Neural cell (in vitro differentiated cells): ENCODE results near the gene EPC1. TPM values are rescaled to one million over a fixed set of nuclear protein-coding genes. Genes with fewer than 3 reads are reported as not detected.

Experiments
- H2AFZ ChIP-seq: fragments of 200-600, 300-800 bp; sonication (generic), shearing (Covaris generic); 2 replicates; pipeline ENCODE4 v1.6.0; 2014; ENCODE audit warnings: low read depth, mild to moderate bottlenecking, antibody characterized with exemption, low read length, moderate library complexity
- H3F3A ChIP-seq: fragments of 200-600 bp; shearing (Covaris generic); 2 replicates; pipeline ENCODE4 v1.6.1; 2016; ENCODE audit warnings: mild to moderate bottlenecking, moderate library complexity, mixed read lengths, antibody characterized with exemption, low read length; ENCODE audit not compliant: insufficient read depth, poor library complexity, severe bottlenecking
- H3K27ac ChIP-seq: fragments of 200-600, 300-800 bp; sonication (generic), shearing (Covaris generic); 2 replicates; pipeline ENCODE4 v1.5.1; 2014; ENCODE audit warnings: mild to moderate bottlenecking, low read length, moderate library complexity
- H3K27me3 ChIP-seq: fragments of 300-800, 200-600 bp; sonication (generic), shearing (Covaris generic); 2 replicates; pipeline ENCODE4 v1.6.0; 2014; ENCODE audit warnings: mild to moderate bottlenecking, low read depth, low read length, moderate library complexity; ENCODE audit not compliant: insufficient read depth
- H3K36me3 ChIP-seq: fragments of 300-800, 200-600 bp; sonication (generic), shearing (Covaris generic); 2 replicates; pipeline ENCODE4 v1.5.1; 2014; ENCODE audit warnings: mild to moderate bottlenecking, antibody characterized with exemption, low read length, moderate library complexity; ENCODE audit not compliant: insufficient read depth
- H3K4me2 ChIP-seq: fragments of 300-800, 200-600 bp; sonication (generic), shearing (Covaris generic); 2 replicates; pipeline ENCODE4 v1.6.0; 2014; ENCODE audit warnings: mild to moderate bottlenecking, low read length
- H3K4me3 ChIP-seq: fragments of 300-800, 200-600 bp; sonication (generic), shearing (Covaris generic); 2 replicates; pipeline ENCODE4 v1.5.1; 2014; ENCODE audit warnings: mild to moderate bottlenecking, low read length, moderate library complexity
- H3K79me2 ChIP-seq: fragments of 200-600 bp; shearing (Covaris generic); replicated peaks from 2 replicates; pipeline ENCODE4 v1.6.0; 2014; ENCODE audit warnings: mild to moderate bottlenecking, low read length, moderate library complexity; ENCODE audit not compliant: insufficient read depth
- H3K9ac ChIP-seq: fragments of 300-800, 200-600 bp; sonication (generic), shearing (Covaris generic); 2 replicates; pipeline ENCODE4 v1.6.1; 2016; ENCODE audit warnings: mild to moderate bottlenecking, low read length, mixed read lengths
- H3K9me2 ChIP-seq: fragments of 200-600 bp; shearing (Covaris generic); 2 replicates; pipeline ENCODE4 v1.6.1; 2016; ENCODE audit warnings: mild to moderate bottlenecking, low read length, mixed read lengths; ENCODE audit not compliant: insufficient read depth
- H3K9me3 ChIP-seq: fragments of 200-600, 300-800 bp; sonication (generic), shearing (Covaris generic); 2 replicates; pipeline ENCODE4 v1.6.1; 2016; ENCODE audit warnings: mild to moderate bottlenecking, mixed run types, low read length, moderate library complexity, mixed read lengths
- H4K20me1 ChIP-seq: fragments of 200-600 bp; shearing (Covaris generic); 2 replicates; pipeline ENCODE4 v1.6.1; 2016; ENCODE audit warnings: mild to moderate bottlenecking, mixed run types; ENCODE audit not compliant: insufficient read depth
- EP300 ChIP-seq: fragments of 450-650 bp; conservative IDR thresholded peaks from 2 replicates; pipeline ENCODE4 v1.6.1; 2014; ENCODE audit warnings: antibody characterized with exemption, mild to moderate bottlenecking, moderate library complexity; ENCODE audit not compliant: poor library complexity, severe bottlenecking
- EZH2 ChIP-seq: fragments of 200-600, 300-800 bp; shearing (Covaris generic), sonication (generic); IDR thresholded peaks from 2 replicates; pipeline ENCODE4 v1.6.1; 2014; ENCODE audit warnings: antibody characterized with exemption, low read length, borderline replicate concordance, mild to moderate bottlenecking; ENCODE audit not compliant: insufficient read depth, poor library complexity, severe bottlenecking
- MXI1 ChIP-seq: fragments of 450-650 bp; conservative IDR thresholded peaks from 2 replicates; pipeline ENCODE4 v1.6.1; 2014; ENCODE audit warnings: antibody characterized with exemption, mild to moderate bottlenecking; ENCODE audit not compliant: poor library complexity, severe bottlenecking
- POLR2AphosphoS5 ChIP-seq: IDR thresholded peaks from 2 replicates; pipeline ENCODE4 v1.6.1; 2012
- RAD21 ChIP-seq: fragments of 450-650 bp; conservative IDR thresholded peaks from 2 replicates; pipeline ENCODE4 v1.6.1; 2014; ENCODE audit warnings: antibody characterized with exemption, mild to moderate bottlenecking, moderate library complexity
- SMC3 ChIP-seq: fragments of 450-650 bp; conservative IDR thresholded peaks from 2 replicates; pipeline ENCODE4 v1.6.1; 2014; ENCODE audit warnings: antibody characterized with exemption, mild to moderate bottlenecking, moderate library complexity; ENCODE audit not compliant: poor library complexity
- TAF1 ChIP-seq: IDR thresholded peaks from 2 replicates; pipeline ENCODE4 v1.6.1; 2012; ENCODE audit warnings: low read depth
- polyA plus RNA-seq: library from polyadenylated mRNA; depleted of rRNA; stranded (reverse); fragments of >200 nt; gene quantifications from 2 replicates; pipeline ENCODE4 v1.2.3, GENCODE V29; 2014
- TF ChIP-seq, protein P1 (sequence below): IDR thresholded peaks from 2 replicates; pipeline ENCODE4 v1.6.1; 2012; ENCODE audit warnings: borderline replicate concordance
- TF ChIP-seq, protein P2 (sequence below): fragments of 450-650 bp; IDR thresholded peaks from 2 replicates; pipeline ENCODE4 v1.5.1; 2014; ENCODE audit warnings: antibody characterized with exemption, mild to moderate bottlenecking, moderate library complexity; ENCODE audit not compliant: poor library complexity, severe bottlenecking

The EPC1 gene
- polyA plus RNA-seq, 1 donor from 2014 or later, result 137 TPM

DNA sequence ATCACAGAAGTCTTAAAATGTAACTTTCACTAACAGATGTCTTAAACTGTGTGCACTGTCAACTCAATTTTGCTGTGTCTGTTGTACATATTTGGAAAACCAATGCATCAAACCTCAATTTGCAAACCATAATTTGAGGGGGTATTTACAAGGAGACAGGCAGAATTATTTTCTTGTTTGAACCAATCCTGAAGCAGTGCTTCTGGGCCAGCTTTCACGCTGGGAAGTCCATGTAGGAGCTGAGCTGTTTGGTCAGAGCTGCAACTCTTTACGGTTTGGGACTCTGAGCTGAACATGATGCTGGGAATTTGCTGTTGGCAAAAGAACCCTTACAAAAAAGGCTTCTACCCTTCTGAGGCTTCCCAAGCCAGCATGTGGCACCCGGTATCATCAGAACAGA, 43.2 kb upstream of the EPC1 start:
- TF ChIP-seq MXI1, result no peak
- TF ChIP-seq, protein P1, sequence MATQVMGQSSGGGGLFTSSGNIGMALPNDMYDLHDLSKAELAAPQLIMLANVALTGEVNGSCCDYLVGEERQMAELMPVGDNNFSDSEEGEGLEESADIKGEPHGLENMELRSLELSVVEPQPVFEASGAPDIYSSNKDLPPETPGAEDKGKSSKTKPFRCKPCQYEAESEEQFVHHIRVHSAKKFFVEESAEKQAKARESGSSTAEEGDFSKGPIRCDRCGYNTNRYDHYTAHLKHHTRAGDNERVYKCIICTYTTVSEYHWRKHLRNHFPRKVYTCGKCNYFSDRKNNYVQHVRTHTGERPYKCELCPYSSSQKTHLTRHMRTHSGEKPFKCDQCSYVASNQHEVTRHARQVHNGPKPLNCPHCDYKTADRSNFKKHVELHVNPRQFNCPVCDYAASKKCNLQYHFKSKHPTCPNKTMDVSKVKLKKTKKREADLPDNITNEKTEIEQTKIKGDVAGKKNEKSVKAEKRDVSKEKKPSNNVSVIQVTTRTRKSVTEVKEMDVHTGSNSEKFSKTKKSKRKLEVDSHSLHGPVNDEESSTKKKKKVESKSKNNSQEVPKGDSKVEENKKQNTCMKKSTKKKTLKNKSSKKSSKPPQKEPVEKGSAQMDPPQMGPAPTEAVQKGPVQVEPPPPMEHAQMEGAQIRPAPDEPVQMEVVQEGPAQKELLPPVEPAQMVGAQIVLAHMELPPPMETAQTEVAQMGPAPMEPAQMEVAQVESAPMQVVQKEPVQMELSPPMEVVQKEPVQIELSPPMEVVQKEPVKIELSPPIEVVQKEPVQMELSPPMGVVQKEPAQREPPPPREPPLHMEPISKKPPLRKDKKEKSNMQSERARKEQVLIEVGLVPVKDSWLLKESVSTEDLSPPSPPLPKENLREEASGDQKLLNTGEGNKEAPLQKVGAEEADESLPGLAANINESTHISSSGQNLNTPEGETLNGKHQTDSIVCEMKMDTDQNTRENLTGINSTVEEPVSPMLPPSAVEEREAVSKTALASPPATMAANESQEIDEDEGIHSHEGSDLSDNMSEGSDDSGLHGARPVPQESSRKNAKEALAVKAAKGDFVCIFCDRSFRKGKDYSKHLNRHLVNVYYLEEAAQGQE, result no peak
- TF ChIP-seq EZH2, result no peak
- no peak for TF ChIP-seq TAF1
- TF ChIP-seq RAD21, result no peak
- TF ChIP-seq EP300, result no peak
- TF ChIP-seq SMC3, result no peak
- TF ChIP-seq POLR2AphosphoS5, result no peak
- TF ChIP-seq, protein P2, sequence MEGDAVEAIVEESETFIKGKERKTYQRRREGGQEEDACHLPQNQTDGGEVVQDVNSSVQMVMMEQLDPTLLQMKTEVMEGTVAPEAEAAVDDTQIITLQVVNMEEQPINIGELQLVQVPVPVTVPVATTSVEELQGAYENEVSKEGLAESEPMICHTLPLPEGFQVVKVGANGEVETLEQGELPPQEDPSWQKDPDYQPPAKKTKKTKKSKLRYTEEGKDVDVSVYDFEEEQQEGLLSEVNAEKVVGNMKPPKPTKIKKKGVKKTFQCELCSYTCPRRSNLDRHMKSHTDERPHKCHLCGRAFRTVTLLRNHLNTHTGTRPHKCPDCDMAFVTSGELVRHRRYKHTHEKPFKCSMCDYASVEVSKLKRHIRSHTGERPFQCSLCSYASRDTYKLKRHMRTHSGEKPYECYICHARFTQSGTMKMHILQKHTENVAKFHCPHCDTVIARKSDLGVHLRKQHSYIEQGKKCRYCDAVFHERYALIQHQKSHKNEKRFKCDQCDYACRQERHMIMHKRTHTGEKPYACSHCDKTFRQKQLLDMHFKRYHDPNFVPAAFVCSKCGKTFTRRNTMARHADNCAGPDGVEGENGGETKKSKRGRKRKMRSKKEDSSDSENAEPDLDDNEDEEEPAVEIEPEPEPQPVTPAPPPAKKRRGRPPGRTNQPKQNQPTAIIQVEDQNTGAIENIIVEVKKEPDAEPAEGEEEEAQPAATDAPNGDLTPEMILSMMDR, result no peak
- Histone ChIP-seq H3K9ac (no peak overlapping the region), H4K20me1 (no peaks in the 10 kb centered on the region), H3K9me3 (no peaks in the 10 kb centered on the region), H3K9me2 (no peaks in the 10 kb centered on the region), H3K4me3 (no peak overlapping the region), H3K79me2 (no peaks in the 10 kb centered on the region), H2AFZ (no peak overlapping the region), H3F3A (no peaks in the 10 kb centered on the region), H3K27ac (no peak overlapping the region), H3K36me3 (no peaks in the 10 kb centered on the region), H3K4me2 (no peak overlapping the region), H3K27me3 (no peaks in the 10 kb centered on the region)

DNA sequence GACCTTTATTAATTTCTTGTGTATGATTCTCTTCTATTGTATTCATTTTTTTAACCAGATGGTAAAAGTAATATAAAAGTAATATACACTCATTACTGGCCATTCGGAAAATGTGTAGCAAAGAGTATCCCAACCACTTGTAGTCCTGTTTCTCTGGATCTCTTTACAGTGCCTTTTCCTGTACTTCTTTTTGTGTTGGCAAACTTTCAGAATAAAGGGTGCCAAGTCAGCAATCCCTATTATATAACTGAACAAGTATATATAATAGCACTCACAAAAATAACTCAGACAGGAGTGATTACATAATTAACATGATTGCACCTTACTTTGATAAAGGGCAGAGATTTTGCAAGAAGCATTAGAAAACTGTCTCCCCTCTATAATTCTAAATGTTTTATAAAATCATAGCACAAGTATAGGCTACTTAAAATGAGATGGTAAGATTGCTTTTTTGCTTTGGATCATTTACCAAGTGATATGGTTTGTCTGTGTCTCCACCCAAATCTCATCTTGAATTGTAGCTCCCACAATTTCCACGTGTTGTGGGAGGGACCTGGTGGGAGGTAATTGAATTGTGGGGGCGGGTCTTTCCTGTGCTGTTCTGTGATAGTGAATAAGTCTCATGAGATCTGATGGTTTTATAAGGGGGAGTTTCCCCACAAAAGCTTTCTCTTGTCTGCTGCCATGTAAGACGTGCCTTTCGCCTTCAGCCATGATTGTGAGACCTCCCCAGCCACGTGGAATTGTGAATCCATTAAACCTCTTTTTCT, 41.5 kb upstream of the EPC1 start:
- no peak overlapping the region for H3K27ac ChIP-seq
- TF ChIP-seq POLR2AphosphoS5 (no peak), SMC3 (no peak), TAF1 (no peak), EP300 (no peak)

More for the DNA sequence above, 41.5 kb upstream of the EPC1 start:
- Histone ChIP-seq H3K4me2 (no peak overlapping the region), H2AFZ (no peak overlapping the region), H3K9me2 (no peaks in the 10 kb centered on the region), H3K4me3 (no peak overlapping the region), H3K79me2 (no peaks in the 10 kb centered on the region), H4K20me1 (no peaks in the 10 kb centered on the region), H3K9ac (no peak overlapping the region), H3K9me3 (no peaks in the 10 kb centered on the region), H3K27me3 (no peaks in the 10 kb centered on the region), H3F3A (no peaks in the 10 kb centered on the region), H3K36me3 (no peaks in the 10 kb centered on the region)
